CD14-positive monocyte (primary cell): ENCODE results near the gene ZNF423. TPM values are rescaled to one million over a fixed set of nuclear protein-coding genes. Genes with fewer than 3 reads are reported as not detected.

Source experiments
- DNase-seq, 3 donors: peaks; one replicate each; pipeline ENCODE4 v3.0.0-alpha.2; 2011 to 2022
- H2AFZ ChIP-seq: 2 replicates; pipeline ENCODE4 v1.6.0; 2012; ENCODE audit warnings: mild to moderate bottlenecking, low read depth, low read length, inconsistent platforms; ENCODE audit not compliant: insufficient read depth, poor library complexity, severe bottlenecking
- H3K27ac ChIP-seq, 2 donors: 1 replicate in 1 of 2; 2 replicates in 1 of 2; pipeline ENCODE4 v1.5.1; 2012 to 2013; ENCODE audit warnings: low read length in 2 of 2, control low read depth in 1 of 2, inconsistent platforms in 1 of 2, low read depth in 1 of 2, mild to moderate bottlenecking in 1 of 2
- H3K27me3 ChIP-seq, 2 donors: one replicate each; pipeline versions ENCODE4 v1.6.0 to v1.6.1; 2011 to 2013; ENCODE audit warnings: low read length in 2 of 2; ENCODE audit not compliant: control insufficient read depth in 2 of 2, insufficient read depth in 2 of 2
- H3K36me3 ChIP-seq, 2 donors: replicated peaks in 1 of 2; 1 replicate in 1 of 2; 2 replicates in 1 of 2; pipeline versions ENCODE4 v1.5.1 to v1.6.1; 2012 to 2013; ENCODE audit warnings: low read length in 2 of 2, control low read depth in 1 of 2, inconsistent platforms in 1 of 2, mild to moderate bottlenecking in 1 of 2; ENCODE audit not compliant: insufficient read depth in 2 of 2, control insufficient read depth in 1 of 2
- H3K4me1 ChIP-seq, 2 donors: 1 replicate in 1 of 2; 2 replicates in 1 of 2; pipeline versions ENCODE4 v1.5.1 to v1.6.1; 2012 to 2013; ENCODE audit warnings: low read length in 2 of 2, control low read depth in 1 of 2, inconsistent platforms in 1 of 2, mild to moderate bottlenecking in 1 of 2, moderate library complexity in 1 of 2; ENCODE audit not compliant: insufficient read depth in 2 of 2, control insufficient read depth in 1 of 2
- H3K4me2 ChIP-seq: replicated peaks from 2 replicates; pipeline ENCODE3; 2012; ENCODE audit warnings: low read length, moderate library complexity, mild to moderate bottlenecking; ENCODE audit not compliant: poor library complexity, severe bottlenecking; ENCODE audit errors: extremely low read depth
- H3K4me3 ChIP-seq, 3 experiments: fragments of 200-600 bp in 1 of 3; sonication (generic) in 1 of 3; replicated peaks in 1 of 3; 1 replicate in 2 of 3; 2 replicates in 1 of 3; pipeline ENCODE4 v1.5.1; 2011 to 2013; ENCODE audit warnings: low read length in 3 of 3, mild to moderate bottlenecking in 3 of 3, control low read depth in 2 of 3, low read depth in 2 of 3, inconsistent platforms in 1 of 3, moderate library complexity in 1 of 3
- H3K79me2 ChIP-seq: 2 replicates; pipeline ENCODE4 v1.6.0; 2012; ENCODE audit warnings: mild to moderate bottlenecking, control low read depth, inconsistent platforms, low read length, moderate library complexity; ENCODE audit not compliant: insufficient read depth
- H3K9ac ChIP-seq: 2 replicates; pipeline ENCODE4 v1.6.0; 2017; ENCODE audit warnings: low read length, mild to moderate bottlenecking; ENCODE audit not compliant: insufficient read depth, poor library complexity, severe bottlenecking
- H3K9me3 ChIP-seq, 2 donors: replicated peaks in 1 of 2; 1 replicate in 1 of 2; 2 replicates in 1 of 2; pipeline versions ENCODE4 v1.5.1 to v1.6.1; 2012 to 2013; ENCODE audit warnings: low read length in 2 of 2, control low read depth in 1 of 2; ENCODE audit not compliant: control insufficient read depth in 1 of 2, insufficient read depth in 1 of 2
- H4K20me1 ChIP-seq: 2 replicates; pipeline ENCODE4 v1.6.0; 2012; ENCODE audit warnings: mild to moderate bottlenecking, low read length, control low read depth, moderate library complexity; ENCODE audit not compliant: insufficient read depth
- H3K27ac Mint-ChIP-seq, 7 donors: one replicate each; pipeline ENCODE4 v1.8.0; 2020; ENCODE audit warnings: mild to moderate bottlenecking in 7 of 7, mixed read lengths in 7 of 7, moderate library complexity in 6 of 7, inconsistent platforms in 2 of 7
- H3K27me3 Mint-ChIP-seq, 3 donors: one replicate each; pipeline ENCODE4 v1.8.0; 2021 to 2022; ENCODE audit warnings: low read depth in 3 of 3, mild to moderate bottlenecking in 3 of 3, mixed read lengths in 3 of 3, moderate library complexity in 3 of 3, inconsistent platforms in 1 of 3
- H3K36me3 Mint-ChIP-seq, 2 donors: one replicate each; pipeline ENCODE4 v1.8.0; 2020; ENCODE audit warnings: mixed read lengths in 2 of 2, inconsistent platforms in 1 of 2, mild to moderate bottlenecking in 1 of 2
- H3K4me1 Mint-ChIP-seq: one replicate; pipeline ENCODE4 v1.8.0; 2020; ENCODE audit warnings: mild to moderate bottlenecking, mixed read lengths
- H3K4me3 Mint-ChIP-seq, 2 donors: one replicate each; pipeline ENCODE4 v1.8.0; 2020; ENCODE audit warnings: mild to moderate bottlenecking in 2 of 2, mixed read lengths in 2 of 2, moderate library complexity in 1 of 2
- H3K9me3 Mint-ChIP-seq, 7 donors: one replicate each; pipeline ENCODE4 v1.8.0; 2020 to 2022; ENCODE audit warnings: mixed read lengths in 7 of 7, mild to moderate bottlenecking in 6 of 7, moderate library complexity in 6 of 7, inconsistent platforms in 2 of 7
- WGBS: methylation state at CpG from one replicate; pipeline ENCODE4 v1.1.5; 2013; ENCODE audit warnings: missing lambda C conversion rate; ENCODE audit not compliant: insufficient coverage; 5-methylcytosine and 5-hydroxymethylcytosine counted together
- intact Hi-C, 2 donors: fragments of 100-400 bp; cut with micrococcal nuclease; formaldehyde crosslinking; loops; one replicate each; pipeline versions ENCODE4 v1.15.0 to v1.15.1; 2023
- polyA plus RNA-seq, 3 donors: library from polyadenylated mRNA; depleted of rRNA in 1 of 3; unstranded in 2 of 3; stranded (reverse) in 1 of 3; fragments of 300-500 nt in 2 of 3; fragments of >200 nt in 1 of 3; fragmentation: Illumina TruSeq in 2 of 3; gene quantifications; 1 replicate in 2 of 3; 2 replicates in 1 of 3; pipeline ENCODE4 v1.2.3, GENCODE V29; 2012 to 2021
- TF ChIP-seq, protein P1 (sequence below): fragments of 200-600 bp; IDR thresholded peaks from one replicate; pipeline ENCODE4 v1.8.0; 2022; ENCODE audit warnings: antibody characterized with exemption, mild to moderate bottlenecking

ZNF423 gene
- polyA plus RNA-seq, 3 donors, result not detected

DNA sequence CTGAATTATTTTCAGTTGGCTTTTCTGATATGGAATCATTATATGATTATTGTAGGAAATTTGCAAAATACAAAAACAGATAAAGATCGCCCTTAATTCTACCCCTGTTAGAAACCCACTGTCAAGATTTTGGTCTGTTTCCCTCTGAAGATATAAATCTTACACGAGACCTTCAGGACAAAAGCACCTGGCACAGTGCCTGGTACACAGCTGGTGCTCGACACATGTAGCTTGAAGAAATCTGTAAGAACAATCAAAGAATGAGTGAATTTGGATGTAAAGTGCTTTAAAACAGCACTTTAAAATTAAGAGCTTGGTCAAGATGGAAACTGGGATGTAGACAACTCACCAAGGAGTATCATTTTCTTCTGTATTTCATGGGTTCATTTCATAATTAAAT lies 301.2 kb downstream of the ZNF423 start:
- Mint-ChIP-seq H3K4me1 (peaks cover 4% of the 10 kb centered on the region), H3K36me3 (no peaks in the 10 kb centered on the region), H3K4me3 (no peak overlapping the region), H3K9me3 (no peaks in the 10 kb centered on the region), H3K27me3 (peaks cover 2 to 3% (median 2%) of the 10 kb centered on the region in 3 donors), H3K27ac (no peak overlapping the region)
- WGBS, result no CpG with 5 or more reads among the region's 3 CpGs
- intact Hi-C loops, result no loop called here
- Histone ChIP-seq H3K27me3 (no peaks in the 10 kb centered on the region), H2AFZ (no peak overlapping the region), H3K27ac (no peak overlapping the region), H3K79me2 (no peaks in the 10 kb centered on the region), H3K4me1 (no peaks in the 10 kb centered on the region), H3K4me2 (no peak overlapping the region), H3K36me3 (no peaks in the 10 kb centered on the region), H3K4me3 (no peak overlapping the region), H3K9me3 (no peaks in the 10 kb centered on the region), H4K20me1 (no peaks in the 10 kb centered on the region), H3K9ac (no peak overlapping the region)
- DNase-seq, result no peak
- TF ChIP-seq, protein P1, sequence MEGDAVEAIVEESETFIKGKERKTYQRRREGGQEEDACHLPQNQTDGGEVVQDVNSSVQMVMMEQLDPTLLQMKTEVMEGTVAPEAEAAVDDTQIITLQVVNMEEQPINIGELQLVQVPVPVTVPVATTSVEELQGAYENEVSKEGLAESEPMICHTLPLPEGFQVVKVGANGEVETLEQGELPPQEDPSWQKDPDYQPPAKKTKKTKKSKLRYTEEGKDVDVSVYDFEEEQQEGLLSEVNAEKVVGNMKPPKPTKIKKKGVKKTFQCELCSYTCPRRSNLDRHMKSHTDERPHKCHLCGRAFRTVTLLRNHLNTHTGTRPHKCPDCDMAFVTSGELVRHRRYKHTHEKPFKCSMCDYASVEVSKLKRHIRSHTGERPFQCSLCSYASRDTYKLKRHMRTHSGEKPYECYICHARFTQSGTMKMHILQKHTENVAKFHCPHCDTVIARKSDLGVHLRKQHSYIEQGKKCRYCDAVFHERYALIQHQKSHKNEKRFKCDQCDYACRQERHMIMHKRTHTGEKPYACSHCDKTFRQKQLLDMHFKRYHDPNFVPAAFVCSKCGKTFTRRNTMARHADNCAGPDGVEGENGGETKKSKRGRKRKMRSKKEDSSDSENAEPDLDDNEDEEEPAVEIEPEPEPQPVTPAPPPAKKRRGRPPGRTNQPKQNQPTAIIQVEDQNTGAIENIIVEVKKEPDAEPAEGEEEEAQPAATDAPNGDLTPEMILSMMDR, result no peak

DNA sequence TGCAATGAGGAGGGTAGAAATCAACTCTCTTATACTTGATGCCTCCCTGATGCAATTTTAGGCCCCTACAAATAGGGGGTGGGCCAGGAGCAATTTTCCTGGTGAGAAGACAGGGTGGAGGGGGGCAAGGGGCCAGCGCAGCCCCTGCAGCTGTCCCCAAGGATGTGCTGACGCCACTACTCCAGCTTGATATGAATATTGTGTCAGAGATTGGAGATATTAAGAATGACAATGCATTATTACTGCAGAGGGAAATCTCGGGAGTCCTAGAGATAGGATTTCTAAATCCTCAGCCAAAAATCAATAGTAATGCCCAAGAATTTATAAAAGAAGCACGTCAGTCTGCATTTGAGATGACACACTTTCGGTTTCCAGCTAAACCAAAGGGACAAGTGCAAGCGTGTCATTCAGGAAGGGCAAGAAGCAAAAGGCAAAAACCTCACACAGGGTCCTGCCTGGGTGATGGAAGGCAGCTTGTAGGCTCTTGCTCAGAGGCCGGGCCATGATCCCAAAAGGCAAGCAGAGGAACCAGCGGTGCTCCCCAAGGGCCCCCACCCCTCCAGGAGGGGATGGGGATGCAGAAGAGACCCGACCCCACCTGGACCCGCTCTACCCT lies 303.5 kb downstream of the ZNF423 start:
- H3K36me3 ChIP-seq, result no peaks in the 10 kb centered on the region
- Mint-ChIP-seq H3K27me3 (peaks cover 2 to 5% (median 2%) of the 10 kb centered on the region in 3 donors), H3K4me1 (peaks cover 4% of the 10 kb centered on the region), H3K36me3 (no peaks in the 10 kb centered on the region), H3K27ac (no peak overlapping the region), H3K9me3 (no peaks in the 10 kb centered on the region), H3K4me3 (no peak overlapping the region)
- intact Hi-C loops, result no loop called here
- no peaks in the 10 kb centered on the region for H3K4me1 ChIP-seq
- no peak for DNase-seq
- no peaks in the 10 kb centered on the region for H3K9me3 ChIP-seq
- no peak overlapping the region for H3K4me3 ChIP-seq
- WGBS, result 82% methylated on average over 5 of the region's 10 CpGs
- no peak overlapping the region for H3K9ac ChIP-seq
- no peaks in the 10 kb centered on the region for H4K20me1 ChIP-seq
- no peak overlapping the region for H2AFZ ChIP-seq
- H3K27me3 ChIP-seq, result no peaks in the 10 kb centered on the region
- no peak overlapping the region for H3K27ac ChIP-seq
- TF ChIP-seq, protein P1, result no peak
- no peaks in the 10 kb centered on the region for H3K79me2 ChIP-seq
- H3K4me2 ChIP-seq, result no peak overlapping the region
